GM23338 (cell line): ENCODE results near the gene NFKB1. TPM values are rescaled to one million over a fixed set of nuclear protein-coding genes. Genes with fewer than 3 reads are reported as not detected.

ENCODE experiments used
- ATAC-seq: fragments of 200-7000 bp; cut with Tn5 transposase; 3 replicates; pipeline ENCODE4 v1.9.1; 2020
- DNase-seq: peaks from one replicate; pipeline ENCODE4 v3.0.0-alpha.2; 2015; ENCODE audit warnings: low spot score
- H2AFZ ChIP-seq: fragments of 200-600 bp; sonication (generic); 2 replicates; pipeline ENCODE4 v1.8.0; 2016; ENCODE audit warnings: antibody characterized with exemption, mild to moderate bottlenecking, moderate library complexity
- H3F3A ChIP-seq: fragments of 200-600 bp; sonication (generic); replicated peaks from 2 replicates; pipeline ENCODE4 v1.8.0; 2017; ENCODE audit warnings: antibody characterized with exemption, mixed run types, low read depth
- H3K27ac ChIP-seq: fragments of 200-600 bp; sonication (generic); 2 replicates; pipeline ENCODE4 v1.6.1; 2016; ENCODE audit warnings: low read depth
- H3K27me3 ChIP-seq: fragments of 200-600 bp; sonication (generic); 2 replicates; pipeline ENCODE4 v1.8.0; 2016; ENCODE audit warnings: mild to moderate bottlenecking, mixed run types, moderate library complexity; ENCODE audit not compliant: insufficient read depth
- H3K36me3 ChIP-seq: fragments of 200-600 bp; sonication (generic); 2 replicates; pipeline ENCODE4 v1.8.0; 2016; ENCODE audit warnings: mild to moderate bottlenecking; ENCODE audit not compliant: insufficient read depth
- H3K4me1 ChIP-seq: fragments of 200-600 bp; sonication (generic); 2 replicates; pipeline ENCODE4 v1.8.0; 2016; ENCODE audit warnings: mild to moderate bottlenecking, moderate library complexity; ENCODE audit not compliant: insufficient read depth
- H3K4me2 ChIP-seq: fragments of 200-600 bp; sonication (generic); 2 replicates; pipeline ENCODE4 v1.7.1; 2017; ENCODE audit warnings: mixed run types
- H3K4me3 ChIP-seq: fragments of 200-600 bp; sonication (generic); 2 replicates; pipeline ENCODE4 v1.6.1; 2016; ENCODE audit warnings: mixed run types
- H3K79me2 ChIP-seq: fragments of 200-600 bp; sonication (generic); replicated peaks from 2 replicates; pipeline ENCODE4 v1.8.0; 2017; ENCODE audit warnings: mild to moderate bottlenecking; ENCODE audit not compliant: insufficient read depth
- H3K9me2 ChIP-seq: fragments of 200-600 bp; sonication (generic); 2 replicates; pipeline ENCODE4 v1.8.0; 2017; ENCODE audit not compliant: insufficient read depth
- H4K20me1 ChIP-seq: fragments of 200-600 bp; sonication (generic); replicated peaks from 2 replicates; pipeline ENCODE4 v1.8.0; 2017; ENCODE audit warnings: mild to moderate bottlenecking; ENCODE audit not compliant: insufficient read depth
- H3K27ac Mint-ChIP-seq: 2 replicates; pipeline ENCODE4 v1.8.0; 2020; ENCODE audit warnings: inconsistent platforms, mild to moderate bottlenecking, moderate library complexity, mixed read lengths
- H3K27me3 Mint-ChIP-seq: 3 replicates; pipeline ENCODE4 v1.8.0; 2022; ENCODE audit warnings: low read depth, mild to moderate bottlenecking, moderate library complexity, mixed read lengths, inconsistent platforms; ENCODE audit not compliant: insufficient read depth, poor library complexity
- H3K36me3 Mint-ChIP-seq: 3 replicates; pipeline ENCODE4 v1.8.0; 2021; ENCODE audit warnings: low read depth, mild to moderate bottlenecking, inconsistent platforms, moderate library complexity, mixed read lengths
- H3K4me1 Mint-ChIP-seq: 3 replicates; pipeline ENCODE4 v1.8.0; 2020; ENCODE audit warnings: mild to moderate bottlenecking, inconsistent platforms, mixed read lengths
- H3K4me3 Mint-ChIP-seq: 3 replicates; pipeline ENCODE4 v1.8.0; 2021; ENCODE audit warnings: moderate library complexity, mild to moderate bottlenecking, inconsistent platforms, mixed read lengths
- H3K9me3 Mint-ChIP-seq: 3 replicates; pipeline ENCODE4 v1.8.0; 2020; ENCODE audit warnings: moderate library complexity, mild to moderate bottlenecking, inconsistent platforms, mixed read lengths
- NANOG ChIP-seq: IDR thresholded peaks from 2 replicates; pipeline ENCODE4 v1.6.1; 2016; ENCODE audit warnings: antibody characterized with exemption, borderline replicate concordance
- POLR2AphosphoS5 ChIP-seq: IDR thresholded peaks from 2 replicates; pipeline ENCODE4 v1.6.1; 2016; ENCODE audit warnings: antibody characterized with exemption, low read depth
- polyA plus RNA-seq: library from polyadenylated mRNA; unstranded; fragments of >200 nt; fragmentation: Nextera tagmentation; extraction: Ambion mirVana; gene quantifications from 2 replicates; pipeline ENCODE4 v1.2.1, GENCODE V29; 2016
- total RNA-seq: library from RNA; depleted of rRNA; stranded (reverse); fragments of >200 nt; shearing (Covaris generic); gene quantifications from 2 replicates; pipeline ENCODE4 v1.2.3, GENCODE V29; 2014
- TF ChIP-seq, protein P1 (sequence below), 2 experiments: fragments of 200-600 bp in 1 of 2; sonication (generic) in 1 of 2; conservative IDR thresholded peaks; 2 replicates each; pipeline versions ENCODE4 v1.5.1 to v1.6.1; 2016 to 2017; ENCODE audit warnings: antibody characterized with exemption in 2 of 2, low read depth in 2 of 2, mild to moderate bottlenecking in 2 of 2, moderate library complexity in 1 of 2
- TF ChIP-seq, protein P2 (sequence below): IDR thresholded peaks from 2 replicates; pipeline ENCODE4 v1.6.1; 2016; ENCODE audit warnings: antibody characterized with exemption

The NFKB1 gene
- total and polyA plus RNA-seq, 2 experiments from 2014 or later = 0.82 to 4.6 TPM

DNA sequence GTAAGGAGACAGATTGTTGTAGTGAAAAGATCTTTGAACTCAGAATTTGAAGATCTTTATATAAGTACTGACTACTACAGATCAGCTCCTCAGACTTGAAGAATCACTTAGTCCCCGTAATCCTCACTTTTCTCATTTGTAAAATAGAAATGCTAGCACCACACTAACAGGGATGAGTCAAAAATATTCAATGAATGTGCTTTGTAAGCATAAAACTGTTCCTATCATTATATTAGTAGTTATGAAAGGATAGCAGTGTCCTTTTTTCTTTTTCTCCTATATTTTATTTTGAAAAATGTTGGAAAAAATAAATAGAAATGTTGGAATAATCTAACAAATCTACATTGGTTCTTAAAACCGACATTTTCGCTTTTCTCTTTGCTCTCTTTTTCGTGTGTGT, 25.4 kb downstream of the NFKB1 start:
- Mint-ChIP-seq H3K27ac (no peak overlapping the region), H3K4me3 (no peak overlapping the region), H3K9me3 (no peaks in the 10 kb centered on the region), H3K36me3 (no peaks in the 10 kb centered on the region), H3K4me1 (peaks cover 10% of the 10 kb centered on the region), H3K27me3 (no peaks in the 10 kb centered on the region)
- Histone ChIP-seq H3K4me2 (no peak overlapping the region), H3K79me2 (no peaks in the 10 kb centered on the region), H3K27me3 (no peaks in the 10 kb centered on the region), H3K4me3 (no peak overlapping the region), H3K9me2 (no peaks in the 10 kb centered on the region), H3K36me3 (no peaks in the 10 kb centered on the region), H3F3A (no peaks in the 10 kb centered on the region), H3K27ac (no peak overlapping the region), H3K4me1 (peaks cover 12% of the 10 kb centered on the region; the same call in 1 of the 2 replicates), H4K20me1 (no peaks in the 10 kb centered on the region), H2AFZ (no peak overlapping the region)
- TF ChIP-seq, protein P1, sequence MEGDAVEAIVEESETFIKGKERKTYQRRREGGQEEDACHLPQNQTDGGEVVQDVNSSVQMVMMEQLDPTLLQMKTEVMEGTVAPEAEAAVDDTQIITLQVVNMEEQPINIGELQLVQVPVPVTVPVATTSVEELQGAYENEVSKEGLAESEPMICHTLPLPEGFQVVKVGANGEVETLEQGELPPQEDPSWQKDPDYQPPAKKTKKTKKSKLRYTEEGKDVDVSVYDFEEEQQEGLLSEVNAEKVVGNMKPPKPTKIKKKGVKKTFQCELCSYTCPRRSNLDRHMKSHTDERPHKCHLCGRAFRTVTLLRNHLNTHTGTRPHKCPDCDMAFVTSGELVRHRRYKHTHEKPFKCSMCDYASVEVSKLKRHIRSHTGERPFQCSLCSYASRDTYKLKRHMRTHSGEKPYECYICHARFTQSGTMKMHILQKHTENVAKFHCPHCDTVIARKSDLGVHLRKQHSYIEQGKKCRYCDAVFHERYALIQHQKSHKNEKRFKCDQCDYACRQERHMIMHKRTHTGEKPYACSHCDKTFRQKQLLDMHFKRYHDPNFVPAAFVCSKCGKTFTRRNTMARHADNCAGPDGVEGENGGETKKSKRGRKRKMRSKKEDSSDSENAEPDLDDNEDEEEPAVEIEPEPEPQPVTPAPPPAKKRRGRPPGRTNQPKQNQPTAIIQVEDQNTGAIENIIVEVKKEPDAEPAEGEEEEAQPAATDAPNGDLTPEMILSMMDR (conservative IDR thresholded peaks at IDR 0.05; ENCODE audit: low read depth in 2 of 2) = no peak
- ATAC-seq (no peak), DNase-seq (no peak)

GRCh38 chr4:102527695-102528283, 26.6 kb downstream of the NFKB1 start:
- no peak overlapping the region for H3K27ac ChIP-seq
- no peaks in the 10 kb centered on the region for H4K20me1 ChIP-seq
- H3K9me2 ChIP-seq = no peaks in the 10 kb centered on the region
- H3K27me3 ChIP-seq = no peaks in the 10 kb centered on the region
- H3K27me3 Mint-ChIP-seq = no peaks in the 10 kb centered on the region
- H3K9me3 Mint-ChIP-seq = no peaks in the 10 kb centered on the region
- peaks cover 10% of the 10 kb centered on the region for H3K4me1 Mint-ChIP-seq
- H3K4me2 ChIP-seq = 0 out of 2 replicates have a peak overlapping the region, but pooled peaks have one; percentile 25
- H3K4me3 Mint-ChIP-seq = no peak overlapping the region
- H3K36me3 Mint-ChIP-seq = no peaks in the 10 kb centered on the region
- H3K79me2 ChIP-seq = no peaks in the 10 kb centered on the region
- DNase-seq (no peak), ATAC-seq (no peak; the same call in 2 of the 3 replicates)
- peaks cover 12% of the 10 kb centered on the region; the same call in 1 of the 2 replicates for H3K4me1 ChIP-seq
- no peak overlapping the region for H3K27ac Mint-ChIP-seq
- no peak overlapping the region for H2AFZ ChIP-seq
- TF ChIP-seq, protein P2, sequence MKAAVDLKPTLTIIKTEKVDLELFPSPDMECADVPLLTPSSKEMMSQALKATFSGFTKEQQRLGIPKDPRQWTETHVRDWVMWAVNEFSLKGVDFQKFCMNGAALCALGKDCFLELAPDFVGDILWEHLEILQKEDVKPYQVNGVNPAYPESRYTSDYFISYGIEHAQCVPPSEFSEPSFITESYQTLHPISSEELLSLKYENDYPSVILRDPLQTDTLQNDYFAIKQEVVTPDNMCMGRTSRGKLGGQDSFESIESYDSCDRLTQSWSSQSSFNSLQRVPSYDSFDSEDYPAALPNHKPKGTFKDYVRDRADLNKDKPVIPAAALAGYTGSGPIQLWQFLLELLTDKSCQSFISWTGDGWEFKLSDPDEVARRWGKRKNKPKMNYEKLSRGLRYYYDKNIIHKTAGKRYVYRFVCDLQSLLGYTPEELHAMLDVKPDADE = no peak
- TF ChIP-seq NANOG = no peak
- no peaks in the 10 kb centered on the region for H3K36me3 ChIP-seq
- no peaks in the 10 kb centered on the region for H3F3A ChIP-seq
- H3K4me3 ChIP-seq = no peak overlapping the region

DNA sequence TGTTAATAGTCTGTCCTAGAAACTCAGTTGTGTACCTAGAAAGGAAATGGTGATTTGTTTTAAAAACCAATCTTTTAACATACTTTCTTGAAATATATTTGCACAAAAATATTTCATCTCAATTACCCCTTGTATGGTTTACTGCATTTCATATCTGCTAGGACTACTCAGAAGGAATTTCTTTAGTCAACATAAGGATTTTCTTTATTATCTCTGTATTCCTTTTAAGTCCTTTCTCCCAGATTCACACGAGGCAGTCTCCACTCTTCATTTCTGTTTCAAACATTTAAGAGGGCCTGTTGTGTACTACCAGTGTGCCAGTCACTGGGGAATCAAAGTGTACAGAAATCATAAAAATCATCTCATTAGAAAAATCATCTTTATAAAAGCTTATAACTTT, 28.8 kb downstream of the NFKB1 start:
- H3K4me3 Mint-ChIP-seq = no peak overlapping the region
- Histone ChIP-seq H3K36me3 (no peaks in the 10 kb centered on the region), H3K4me3 (no peak overlapping the region), H3K27me3 (no peaks in the 10 kb centered on the region), H3K9me2 (no peaks in the 10 kb centered on the region), H3K4me1 (peaks cover 12% of the 10 kb centered on the region; the same call in 1 of the 2 replicates), H3K4me2 (no peak overlapping the region), H3F3A (no peaks in the 10 kb centered on the region), H3K27ac (no peak overlapping the region), H4K20me1 (no peaks in the 10 kb centered on the region), H2AFZ (no peak overlapping the region), H3K79me2 (no peaks in the 10 kb centered on the region)
- no peaks in the 10 kb centered on the region for H3K27me3 Mint-ChIP-seq
- H3K27ac Mint-ChIP-seq = no peak overlapping the region
- peaks cover 10% of the 10 kb centered on the region for H3K4me1 Mint-ChIP-seq
- no peaks in the 10 kb centered on the region for H3K9me3 Mint-ChIP-seq
- no peak for DNase-seq
- no peak for ATAC-seq
- H3K36me3 Mint-ChIP-seq = no peaks in the 10 kb centered on the region
- TF ChIP-seq, protein P2 = no peak
- TF ChIP-seq POLR2AphosphoS5 = no peak
